ENCODE data around the gene EIF5AL1.
"Not testable (repeated sequence)": the region's sequence is repeated elsewhere in the genome, so short reads cannot be mapped to it uniquely, and the experiment has no call there.

The EIF5AL1 gene

GRCh38 chr10:79511891-79512583 is at the start of gene EIF5AL1:
Gene EIF5AL1 (plus strand): TSS chr10:79512533. CDS start chr10:79512650, 117 bp downstream.
- DNase-seq (ENCODE audit: low read depth, low spot score): not testable (repeated sequence)

DNA sequence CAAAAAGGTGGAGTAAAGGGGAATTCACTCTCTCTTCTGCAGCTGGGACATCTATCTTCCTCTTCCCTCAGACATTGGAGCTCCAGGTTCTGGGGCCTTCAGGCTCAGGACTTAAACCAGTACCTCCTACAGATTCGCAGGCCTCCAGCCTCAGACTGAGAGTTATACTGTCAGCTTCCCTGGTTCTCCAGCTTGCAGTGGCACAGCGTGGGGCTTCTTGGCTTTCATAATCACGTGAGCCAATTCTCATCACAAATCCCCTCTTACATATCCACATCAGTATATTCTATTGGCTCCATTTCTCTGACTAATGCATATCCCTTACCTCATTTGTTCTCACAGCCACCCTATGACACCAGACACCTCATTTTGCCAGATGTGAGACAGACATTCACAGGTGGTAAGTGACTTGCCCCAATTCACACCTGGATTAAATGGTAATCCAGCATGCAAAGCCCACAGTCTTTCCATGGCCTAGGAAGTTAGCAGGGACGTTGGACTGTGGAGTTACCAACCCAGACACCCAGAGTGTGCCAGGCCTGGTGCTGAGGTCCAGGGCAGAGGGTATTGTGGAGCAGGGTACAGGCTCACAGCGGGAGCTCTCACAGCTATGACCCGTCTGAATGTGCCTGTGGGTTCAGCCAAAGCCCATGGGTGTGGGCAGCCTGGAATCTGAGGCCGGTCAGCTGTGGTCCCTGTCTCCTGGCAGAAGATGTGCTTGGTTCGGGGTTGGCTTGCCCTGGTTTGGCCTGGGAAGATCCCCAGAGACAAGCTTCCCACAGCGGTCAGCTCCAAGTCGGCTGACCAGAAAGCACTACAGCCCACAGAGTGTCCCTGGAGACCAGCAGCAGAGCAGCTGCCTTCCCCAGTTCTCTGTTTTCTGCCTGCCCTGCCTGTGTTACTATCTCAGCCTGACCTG is 48.5 kb upstream of the EIF5AL1 start:
- DNase-seq (ENCODE audit: low read depth, low spot score): no peak

DNA sequence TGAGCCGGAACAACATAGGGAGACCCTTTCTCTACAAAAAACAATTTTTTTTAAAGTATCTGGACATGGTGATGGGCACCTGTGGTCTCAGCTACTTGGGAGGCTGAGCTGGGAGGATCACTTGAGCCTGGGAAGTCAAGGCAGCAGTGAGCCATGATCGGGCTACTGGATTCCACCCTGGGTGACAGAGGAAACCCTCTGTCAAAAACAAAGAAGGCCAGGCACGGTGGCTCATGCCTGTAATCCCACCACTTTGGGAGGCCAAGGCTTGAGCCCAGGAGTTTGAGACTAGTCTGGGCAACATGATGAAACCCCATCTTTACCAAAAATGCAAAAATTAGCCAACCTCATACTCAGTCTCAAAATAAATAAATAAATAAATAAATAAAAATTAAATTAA is 47.0 kb upstream of the EIF5AL1 start:
- DNase-seq (ENCODE audit: low read depth, low spot score): no peak

DNA sequence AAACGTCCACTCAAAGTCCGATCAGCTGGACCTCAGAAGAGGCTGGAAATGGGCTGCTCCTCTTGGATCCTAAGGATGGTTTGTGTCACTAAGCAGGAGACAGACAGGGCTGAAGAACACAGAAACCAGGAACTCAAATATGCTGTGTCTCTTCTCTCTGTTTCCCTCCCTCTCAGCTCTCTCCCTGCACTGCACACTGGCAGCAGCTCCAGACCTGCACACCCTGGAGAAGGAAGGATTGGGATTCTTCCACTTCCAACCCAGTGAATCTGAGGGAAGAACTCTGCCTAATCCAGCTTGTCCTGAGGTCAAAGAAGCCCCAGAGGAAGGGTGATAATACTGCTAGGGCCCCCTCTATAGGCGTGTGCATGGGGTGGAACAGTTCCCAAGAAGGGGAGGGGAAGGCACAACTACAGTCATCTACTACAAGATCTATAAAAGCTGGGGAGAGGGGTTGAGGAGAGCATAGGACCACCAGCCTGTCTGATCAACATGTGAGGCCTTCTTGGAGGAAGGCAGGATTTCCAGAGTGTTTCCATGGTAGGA is 44.2 kb upstream of the EIF5AL1 start:
- DNase-seq (ENCODE audit: low read depth, low spot score): no peak

- DNase-seq (ENCODE audit: low read depth, low spot score): no peak
These were observed 43.3 kb upstream of the EIF5AL1 start for GRCh38 chr10:79468841-79469585.

DNA sequence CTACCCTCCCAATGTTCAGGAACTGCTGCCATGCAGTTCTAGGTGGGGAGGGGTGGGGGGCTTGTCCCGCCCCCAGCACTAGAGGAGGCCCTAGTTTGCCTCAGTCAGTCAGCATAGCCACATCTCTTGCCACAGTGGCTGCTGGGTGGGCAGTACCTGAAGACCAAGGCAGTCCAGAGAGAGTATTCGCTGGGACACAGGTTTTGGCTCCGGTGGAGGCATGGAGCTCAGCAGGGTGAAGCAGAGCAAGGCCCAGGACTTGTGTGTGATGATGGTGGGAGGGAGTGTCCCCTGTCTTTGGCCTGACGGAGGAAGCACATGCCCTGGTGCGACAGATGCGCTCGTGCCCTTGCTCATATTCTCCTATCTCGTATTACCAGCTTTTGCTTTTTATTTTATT is 42.2 kb upstream of the EIF5AL1 start:
- DNase-seq (ENCODE audit: low read depth, low spot score): no peak

DNA sequence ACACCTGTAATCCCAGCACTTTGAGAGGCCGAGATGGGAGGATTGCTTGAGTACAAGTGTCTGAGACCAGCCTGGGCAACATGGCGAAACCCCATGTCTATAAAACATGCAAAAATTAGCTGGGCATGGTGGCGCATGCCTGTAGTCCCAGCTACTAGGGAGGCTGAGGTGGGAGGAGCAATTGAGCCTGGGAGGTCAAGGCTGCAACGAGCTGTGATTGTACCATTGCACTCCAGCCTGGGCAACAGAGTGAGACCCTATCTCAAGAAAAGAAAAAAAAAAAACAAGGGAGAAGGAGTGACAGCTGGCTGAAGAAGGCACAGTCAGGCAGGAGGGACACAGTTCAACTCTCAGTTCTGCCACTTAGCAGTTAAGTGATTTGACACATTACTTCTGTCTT is 40.6 kb upstream of the EIF5AL1 start:
- DNase-seq (ENCODE audit: low read depth, low spot score): no peak

DNA sequence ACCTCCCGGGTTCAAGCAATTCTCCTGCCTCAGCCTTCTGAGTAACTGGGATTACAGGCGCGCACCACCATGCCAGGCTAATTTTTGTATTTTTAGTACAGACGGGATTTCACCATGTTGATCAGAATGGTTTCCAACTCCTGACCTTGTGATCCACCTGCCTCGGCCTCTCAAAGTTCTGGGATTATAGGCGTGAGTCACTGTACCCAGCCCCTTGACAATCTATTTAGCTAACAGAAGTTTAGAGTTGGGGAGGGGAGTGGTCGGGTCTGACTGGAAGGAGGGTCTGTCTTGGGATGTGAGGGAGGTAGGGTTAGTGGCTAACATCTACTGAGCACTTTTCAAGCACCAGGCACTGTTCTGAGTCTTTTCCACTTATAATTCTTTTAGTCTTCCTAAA is 39.9 kb upstream of the EIF5AL1 start:
- no peak for DNase-seq (ENCODE audit: low read depth, low spot score)

DNA sequence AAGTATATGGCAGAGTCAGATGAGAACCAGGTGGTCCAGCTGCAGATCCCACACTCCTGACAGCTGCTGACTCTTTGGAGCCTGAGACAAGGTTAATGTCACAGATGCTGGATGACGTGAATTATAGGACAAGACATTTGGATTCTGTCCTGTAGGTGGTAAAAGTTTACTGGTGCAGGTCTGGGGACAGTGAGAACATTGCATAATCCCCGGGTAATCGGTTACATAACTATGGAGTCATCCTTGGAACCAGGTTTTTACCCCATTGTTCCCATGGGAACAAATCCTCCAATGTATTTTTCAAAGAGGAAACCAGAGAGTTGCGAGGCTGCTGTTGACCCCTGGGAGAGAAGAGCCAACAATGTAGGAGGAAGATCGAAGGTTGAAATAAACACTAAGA is 39.4 kb upstream of the EIF5AL1 start:
- no peak for DNase-seq (ENCODE audit: low read depth, low spot score)

GRCh38 chr10:79473496-79474095 is 38.7 kb upstream of the EIF5AL1 start:
- no peak for DNase-seq (ENCODE audit: low read depth, low spot score)

- DNase-seq (ENCODE audit: low read depth, low spot score): no peak
These were observed 37.1 kb upstream of the EIF5AL1 start for GRCh38 chr10:79475119-79475653.

GRCh38 chr10:79475877-79476276 is 36.5 kb upstream of the EIF5AL1 start:
- DNase-seq (ENCODE audit: low read depth, low spot score): no peak

DNA sequence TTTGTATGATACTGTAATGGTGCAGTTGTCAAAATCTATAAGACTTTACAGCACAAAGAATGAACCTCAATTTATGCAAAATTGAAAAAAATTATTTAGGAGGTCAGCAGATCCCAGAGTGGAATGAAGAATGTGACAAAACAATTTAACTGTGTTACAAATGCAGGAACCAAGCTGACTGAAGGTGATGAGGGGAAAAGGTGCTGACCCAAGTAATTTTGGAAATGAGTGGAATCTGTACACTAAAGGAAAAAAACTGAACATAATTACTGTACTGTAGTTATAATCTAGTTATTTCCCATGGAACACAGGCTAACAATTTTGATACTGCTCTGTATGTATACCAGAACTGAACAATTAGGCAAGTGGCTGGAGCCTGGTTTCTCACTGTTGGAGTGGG is 35.7 kb upstream of the EIF5AL1 start:
- no peak for DNase-seq (ENCODE audit: low read depth, low spot score)

DNA sequence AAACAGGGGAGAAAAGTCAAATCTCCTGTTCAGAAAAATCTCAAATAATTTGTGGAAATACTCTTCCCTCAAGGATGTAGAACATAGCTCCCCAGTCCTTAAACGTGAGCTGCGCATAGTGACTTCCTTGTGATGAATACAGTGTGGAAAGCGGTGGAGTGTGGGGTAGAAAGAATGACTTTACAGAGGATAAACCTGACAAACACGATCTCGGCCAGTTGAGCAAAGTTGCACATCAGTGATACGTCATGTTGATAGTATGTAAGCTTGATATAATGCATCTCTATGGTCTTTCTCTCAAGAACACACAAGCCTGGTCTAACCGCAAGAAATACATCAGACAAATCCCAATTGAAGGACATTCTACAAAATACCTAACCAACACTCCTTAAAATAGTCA is 34.9 kb upstream of the EIF5AL1 start:
- no peak for DNase-seq (ENCODE audit: low read depth, low spot score)

GRCh38 chr10:79479283-79479909 is 32.9 kb upstream of the EIF5AL1 start:
- DNase-seq (ENCODE audit: low read depth, low spot score): no peak

DNA sequence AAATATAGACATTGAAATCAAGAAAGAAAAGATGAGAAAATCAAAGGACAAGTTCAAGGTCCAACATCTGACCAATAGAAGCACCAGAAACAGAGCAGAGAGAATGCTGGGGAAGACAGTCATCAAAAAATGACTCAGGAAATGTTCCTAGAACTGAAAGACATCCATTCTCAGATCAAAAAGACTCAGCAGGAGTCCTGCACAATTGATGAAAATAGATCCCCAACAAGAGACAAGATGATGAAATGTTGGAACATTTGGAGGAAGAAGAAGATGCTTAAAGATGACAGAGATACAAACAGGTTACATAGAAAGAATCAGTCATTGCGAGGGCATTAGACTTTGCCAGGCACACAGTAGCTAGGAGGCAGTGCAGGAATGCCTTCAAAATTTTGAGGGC is 30.0 kb upstream of the EIF5AL1 start:
- no peak for DNase-seq (ENCODE audit: low read depth, low spot score)

DNA sequence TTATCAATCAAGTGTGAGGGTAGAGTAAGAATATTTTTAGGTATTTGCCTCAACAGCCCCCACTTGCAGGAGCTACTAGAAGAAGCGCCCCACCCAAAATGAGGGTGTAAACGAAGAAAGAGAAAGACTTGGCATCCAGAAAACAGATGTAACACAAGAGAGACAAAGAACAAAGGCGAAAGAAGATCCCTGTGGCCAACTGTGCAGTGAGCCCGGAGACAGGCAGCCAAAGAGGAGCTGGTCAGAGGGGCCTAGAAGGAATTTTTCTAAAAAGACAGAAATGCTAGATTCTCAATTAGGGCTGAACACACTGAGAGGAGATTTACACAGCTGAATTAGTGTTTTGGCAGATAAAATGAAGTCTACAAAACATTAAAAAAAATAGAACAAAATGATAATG is 29.6 kb upstream of the EIF5AL1 start:
- DNase-seq (ENCODE audit: low read depth, low spot score): no peak

GRCh38 chr10:79483299-79483698 is 29.0 kb upstream of the EIF5AL1 start:
- no peak for DNase-seq (ENCODE audit: low read depth, low spot score)

DNA sequence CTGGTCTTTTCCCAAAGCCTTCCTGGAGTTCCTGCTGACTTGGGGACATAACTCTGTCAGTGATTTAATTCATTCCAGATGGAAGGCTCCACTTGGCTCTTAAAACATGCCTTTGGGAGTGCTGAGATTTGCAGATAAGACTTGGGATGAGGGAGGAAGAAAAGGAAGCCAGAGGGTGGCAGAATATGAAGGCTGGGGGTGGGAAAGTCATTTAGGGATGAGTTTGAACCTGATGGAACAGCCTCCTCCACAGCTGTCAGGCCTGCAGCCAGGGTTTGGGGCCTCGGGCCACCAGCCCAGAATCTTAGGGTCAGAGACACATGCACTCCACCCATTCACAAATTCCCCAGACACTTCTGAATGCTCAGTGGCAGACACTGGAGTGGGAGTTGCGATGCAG is 28.4 kb upstream of the EIF5AL1 start:
- no peak for DNase-seq (ENCODE audit: low read depth, low spot score)

- DNase-seq (ENCODE audit: low read depth, low spot score): no peak
These were observed 27.9 kb upstream of the EIF5AL1 start for GRCh38 chr10:79484476-79484875.
